HepG2 (cell line): ENCODE data around the gene YPEL3. TPM values are rescaled to one million over a fixed set of nuclear protein-coding genes. Genes with fewer than 3 reads are reported as not detected.

Experiments
- ATRX ChIP-seq: sonication (generic); formaldehyde crosslinking; IDR thresholded peaks from 2 replicates; pipeline ENCODE4 v1.4.0; 2020; ENCODE audit warnings: missing genetic modification reagents, borderline replicate concordance
- CEBPB ChIP-seq: IDR thresholded peaks from 2 replicates; pipeline ENCODE4 v1.6.1; 2011; ENCODE audit warnings: low read depth, low read length, improper control_type of control experiment, borderline replicate concordance
- EHMT2 ChIP-seq: fragments of 200-600 bp; sonication (generic); IDR thresholded peaks from 2 replicates; pipeline ENCODE4 v1.7.0; 2017; ENCODE audit warnings: antibody characterized with exemption, low read depth, low read length, borderline replicate concordance
- TMF1 ChIP-seq: sonication (generic); formaldehyde crosslinking; IDR thresholded peaks from 2 replicates; pipeline ENCODE4 v1.8.1; 2022; ENCODE audit warnings: low read depth, missing genetic modification reagents
- ZEB1 ChIP-seq: IDR thresholded peaks from 2 replicates; pipeline ENCODE4 v1.6.1; 2012; ENCODE audit warnings: mild to moderate bottlenecking, low read depth, inconsistent platforms; ENCODE audit not compliant: insufficient replicate concordance
- ZFP36L2 ChIP-seq: sonication (generic); formaldehyde crosslinking; IDR thresholded peaks from 2 replicates; pipeline ENCODE4 v1.4.0; 2020; ENCODE audit warnings: missing genetic modification reagents
- ZNF331 ChIP-seq: sonication (generic); formaldehyde crosslinking; IDR thresholded peaks from 2 replicates; pipeline ENCODE4 v1.4.0; 2020; ENCODE audit warnings: missing genetic modification reagents
- ZNF674 ChIP-seq: sonication (generic); formaldehyde crosslinking; IDR thresholded peaks from 2 replicates; pipeline ENCODE4 v1.5.0; 2020; ENCODE audit warnings: low read depth, mild to moderate bottlenecking, missing genetic modification reagents
- polyA plus RNA-seq, 8 experiments: library from polyadenylated mRNA; depleted of rRNA in 3 of 8; stranded (reverse) in 7 of 8; unstranded in 1 of 8; fragments of >200 nt; fragmentation: Illumina TruSeq in 4 of 8; extraction: Trizol in 4 of 8; gene quantifications; 2 replicates each; pipeline versions ENCODE4 v1.2.1 to v1.2.3, GENCODE V29; 2011 to 2016; ENCODE audit warnings: low read depth in 4 of 8, missing spikeins in 1 of 8, mixed read lengths in 1 of 8; ENCODE audit not compliant: insufficient read depth in 1 of 8
- total RNA-seq, 5 experiments: library from RNA; depleted of rRNA; stranded (reverse); fragments of >200 nt; fragmentation: Illumina TruSeq; extraction: Trizol; gene quantifications; 2 replicates each; pipeline ENCODE4 v1.2.3, GENCODE V29; 2016; ENCODE audit warnings: low read depth in 1 of 5
- TF ChIP-seq, protein P1 (sequence below): sonication (generic); formaldehyde crosslinking; IDR thresholded peaks from 2 replicates; pipeline ENCODE4 v1.5.0; 2020; ENCODE audit warnings: missing genetic modification reagents
- TF ChIP-seq, protein P2 (sequence below): sonication (generic); formaldehyde crosslinking; conservative IDR thresholded peaks from 2 replicates; pipeline ENCODE4 v1.4.0; 2020; ENCODE audit warnings: missing genetic modification reagents
- TF ChIP-seq, protein P3 (sequence below): sonication (generic); formaldehyde crosslinking; IDR thresholded peaks from 2 replicates; pipeline ENCODE4 v1.4.0; 2020; ENCODE audit warnings: mild to moderate bottlenecking, missing genetic modification reagents
- TF ChIP-seq, protein P4 (sequence below): IDR thresholded peaks from 2 replicates; pipeline ENCODE4 v1.6.1; 2016; ENCODE audit warnings: missing biosample characterization, missing genetic modification reagents, low read depth
- TF ChIP-seq, protein P5 (sequence below): IDR thresholded peaks from 2 replicates; pipeline ENCODE4 v1.4.0; 2020; ENCODE audit warnings: mild to moderate bottlenecking, missing genetic modification reagents
- TF ChIP-seq, protein P6 (sequence below): IDR thresholded peaks from 2 replicates; pipeline ENCODE4 v1.6.1; 2018; ENCODE audit warnings: missing genetic modification reagents, mild to moderate bottlenecking, missing compliant biosample characterization

The YPEL3 gene
- total and polyA plus RNA-seq, 2 of the 13 experiments (the other 11 are each of a cell fraction or from before 2014, with no cell fraction given), result 5.4 to 47.0 TPM

DNA sequence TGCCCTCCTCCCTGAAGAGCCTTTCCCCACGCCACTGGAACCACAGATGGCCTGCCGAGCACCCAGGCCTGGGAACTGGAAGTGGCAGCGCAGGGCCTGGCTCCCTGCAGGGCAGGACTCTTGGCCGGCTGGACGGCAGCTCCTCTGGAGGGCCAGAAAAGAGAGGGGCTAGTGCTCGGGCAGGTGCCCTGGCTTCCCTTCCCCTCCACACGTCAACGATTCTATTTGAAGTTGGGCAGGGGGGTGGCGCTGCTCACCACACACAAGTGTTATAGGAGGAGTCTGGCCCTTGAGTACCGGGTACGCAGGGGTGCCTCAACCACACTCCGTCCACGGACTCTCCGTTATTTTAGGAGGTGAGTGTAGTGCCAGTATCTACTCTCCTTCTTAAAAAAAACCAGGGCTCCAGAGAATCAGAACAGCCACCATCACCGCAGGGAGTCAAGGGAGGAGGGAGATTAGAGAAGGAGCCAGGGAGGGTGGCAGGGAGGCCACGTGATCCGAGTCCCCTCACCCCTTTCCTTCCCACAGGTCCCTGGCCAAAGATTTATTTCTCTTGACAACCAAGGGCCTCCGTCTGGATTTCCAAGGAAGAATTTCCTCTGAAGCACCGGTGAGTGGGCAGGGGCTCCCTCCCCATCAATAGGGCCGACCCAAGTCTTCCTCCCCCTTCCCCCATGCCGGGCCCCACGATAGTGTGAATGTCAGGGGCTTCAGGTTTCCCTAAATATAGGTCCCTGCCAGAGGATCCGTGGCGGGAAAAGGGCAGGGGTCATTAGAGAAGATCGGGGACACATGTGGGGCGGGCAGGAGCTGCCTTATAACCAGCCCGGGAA lies 31.9 kb downstream of the YPEL3 start (continued):
- peak; percentile 63 for TF ChIP-seq ZEB1
- TF ChIP-seq, protein P1, sequence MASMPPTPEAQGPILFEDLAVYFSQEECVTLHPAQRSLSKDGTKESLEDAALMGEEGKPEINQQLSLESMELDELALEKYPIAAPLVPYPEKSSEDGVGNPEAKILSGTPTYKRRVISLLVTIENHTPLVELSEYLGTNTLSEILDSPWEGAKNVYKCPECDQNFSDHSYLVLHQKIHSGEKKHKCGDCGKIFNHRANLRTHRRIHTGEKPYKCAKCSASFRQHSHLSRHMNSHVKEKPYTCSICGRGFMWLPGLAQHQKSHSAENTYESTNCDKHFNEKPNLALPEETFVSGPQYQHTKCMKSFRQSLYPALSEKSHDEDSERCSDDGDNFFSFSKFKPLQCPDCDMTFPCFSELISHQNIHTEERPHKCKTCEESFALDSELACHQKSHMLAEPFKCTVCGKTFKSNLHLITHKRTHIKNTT (CRISPR knock-in tag), result no peak
- TF ChIP-seq TMF1 (CRISPR knock-in tag), result peak; percentile 74
- no peak for TF ChIP-seq ZNF674 (CRISPR knock-in tag)
- TF ChIP-seq CEBPB, result no peak
- no peak for TF ChIP-seq ZFP36L2 (CRISPR knock-in tag)
- TF ChIP-seq, protein P2, sequence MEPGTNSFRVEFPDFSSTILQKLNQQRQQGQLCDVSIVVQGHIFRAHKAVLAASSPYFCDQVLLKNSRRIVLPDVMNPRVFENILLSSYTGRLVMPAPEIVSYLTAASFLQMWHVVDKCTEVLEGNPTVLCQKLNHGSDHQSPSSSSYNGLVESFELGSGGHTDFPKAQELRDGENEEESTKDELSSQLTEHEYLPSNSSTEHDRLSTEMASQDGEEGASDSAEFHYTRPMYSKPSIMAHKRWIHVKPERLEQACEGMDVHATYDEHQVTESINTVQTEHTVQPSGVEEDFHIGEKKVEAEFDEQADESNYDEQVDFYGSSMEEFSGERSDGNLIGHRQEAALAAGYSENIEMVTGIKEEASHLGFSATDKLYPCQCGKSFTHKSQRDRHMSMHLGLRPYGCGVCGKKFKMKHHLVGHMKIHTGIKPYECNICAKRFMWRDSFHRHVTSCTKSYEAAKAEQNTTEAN (CRISPR knock-in tag), result 0 out of 2 replicates have a peak, but pooled peaks have one; percentile 51
- TF ChIP-seq, protein P3, sequence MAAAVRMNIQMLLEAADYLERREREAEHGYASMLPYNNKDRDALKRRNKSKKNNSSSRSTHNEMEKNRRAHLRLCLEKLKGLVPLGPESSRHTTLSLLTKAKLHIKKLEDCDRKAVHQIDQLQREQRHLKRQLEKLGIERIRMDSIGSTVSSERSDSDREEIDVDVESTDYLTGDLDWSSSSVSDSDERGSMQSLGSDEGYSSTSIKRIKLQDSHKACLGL (CRISPR knock-in tag), result peak; percentile 94
- TF ChIP-seq EHMT2, result no peak
- TF ChIP-seq, protein P4, sequence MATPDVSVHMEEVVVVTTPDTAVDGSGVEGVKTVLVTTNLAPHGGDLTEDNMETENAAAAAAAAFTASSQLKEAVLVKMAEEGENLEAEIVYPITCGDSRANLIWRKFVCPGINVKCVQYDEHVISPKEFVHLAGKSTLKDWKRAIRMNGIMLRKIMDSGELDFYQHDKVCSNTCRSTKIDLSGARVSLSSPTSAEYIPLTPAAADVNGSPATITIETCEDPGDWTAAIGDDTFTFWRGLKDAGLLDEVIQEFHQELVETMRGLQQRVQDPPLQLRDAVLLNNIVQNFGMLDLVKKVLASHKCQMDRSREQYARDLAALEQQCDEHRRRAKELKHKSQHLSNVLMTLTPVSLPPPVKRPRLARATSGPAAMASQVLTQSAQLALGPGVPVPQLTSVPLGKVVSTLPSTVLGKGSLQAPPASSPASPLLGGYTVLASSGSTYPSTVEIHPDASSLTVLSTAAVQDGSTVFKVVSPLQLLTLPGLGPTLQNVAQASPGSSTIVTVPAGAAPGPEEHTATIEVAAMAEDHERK (CRISPR knock-in tag), result no peak
- peak; percentile 11; the same call in 1 of the 2 replicates for TF ChIP-seq ZNF331 (CRISPR knock-in tag)
- TF ChIP-seq, protein P5, sequence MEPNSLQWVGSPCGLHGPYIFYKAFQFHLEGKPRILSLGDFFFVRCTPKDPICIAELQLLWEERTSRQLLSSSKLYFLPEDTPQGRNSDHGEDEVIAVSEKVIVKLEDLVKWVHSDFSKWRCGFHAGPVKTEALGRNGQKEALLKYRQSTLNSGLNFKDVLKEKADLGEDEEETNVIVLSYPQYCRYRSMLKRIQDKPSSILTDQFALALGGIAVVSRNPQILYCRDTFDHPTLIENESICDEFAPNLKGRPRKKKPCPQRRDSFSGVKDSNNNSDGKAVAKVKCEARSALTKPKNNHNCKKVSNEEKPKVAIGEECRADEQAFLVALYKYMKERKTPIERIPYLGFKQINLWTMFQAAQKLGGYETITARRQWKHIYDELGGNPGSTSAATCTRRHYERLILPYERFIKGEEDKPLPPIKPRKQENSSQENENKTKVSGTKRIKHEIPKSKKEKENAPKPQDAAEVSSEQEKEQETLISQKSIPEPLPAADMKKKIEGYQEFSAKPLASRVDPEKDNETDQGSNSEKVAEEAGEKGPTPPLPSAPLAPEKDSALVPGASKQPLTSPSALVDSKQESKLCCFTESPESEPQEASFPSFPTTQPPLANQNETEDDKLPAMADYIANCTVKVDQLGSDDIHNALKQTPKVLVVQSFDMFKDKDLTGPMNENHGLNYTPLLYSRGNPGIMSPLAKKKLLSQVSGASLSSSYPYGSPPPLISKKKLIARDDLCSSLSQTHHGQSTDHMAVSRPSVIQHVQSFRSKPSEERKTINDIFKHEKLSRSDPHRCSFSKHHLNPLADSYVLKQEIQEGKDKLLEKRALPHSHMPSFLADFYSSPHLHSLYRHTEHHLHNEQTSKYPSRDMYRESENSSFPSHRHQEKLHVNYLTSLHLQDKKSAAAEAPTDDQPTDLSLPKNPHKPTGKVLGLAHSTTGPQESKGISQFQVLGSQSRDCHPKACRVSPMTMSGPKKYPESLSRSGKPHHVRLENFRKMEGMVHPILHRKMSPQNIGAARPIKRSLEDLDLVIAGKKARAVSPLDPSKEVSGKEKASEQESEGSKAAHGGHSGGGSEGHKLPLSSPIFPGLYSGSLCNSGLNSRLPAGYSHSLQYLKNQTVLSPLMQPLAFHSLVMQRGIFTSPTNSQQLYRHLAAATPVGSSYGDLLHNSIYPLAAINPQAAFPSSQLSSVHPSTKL (CRISPR knock-in tag), result peak; percentile 63
- TF ChIP-seq, protein P6, sequence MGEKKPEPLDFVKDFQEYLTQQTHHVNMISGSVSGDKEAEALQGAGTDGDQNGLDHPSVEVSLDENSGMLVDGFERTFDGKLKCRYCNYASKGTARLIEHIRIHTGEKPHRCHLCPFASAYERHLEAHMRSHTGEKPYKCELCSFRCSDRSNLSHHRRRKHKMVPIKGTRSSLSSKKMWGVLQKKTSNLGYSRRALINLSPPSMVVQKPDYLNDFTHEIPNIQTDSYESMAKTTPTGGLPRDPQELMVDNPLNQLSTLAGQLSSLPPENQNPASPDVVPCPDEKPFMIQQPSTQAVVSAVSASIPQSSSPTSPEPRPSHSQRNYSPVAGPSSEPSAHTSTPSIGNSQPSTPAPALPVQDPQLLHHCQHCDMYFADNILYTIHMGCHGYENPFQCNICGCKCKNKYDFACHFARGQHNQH, result peak; percentile 70; the same call in 1 of the 2 replicates
- TF ChIP-seq ATRX (CRISPR knock-in tag), result 0 out of 2 replicates have a peak, but pooled peaks have one; percentile 1
